NCI-H1092 (cell line): ENCODE data around the gene TRIO.

Experiments
- DNase-seq: peaks from one replicate; lab custom pipeline; 2025; lab: John Stamatoyannopoulos, UW

Gene TRIO

DNA sequence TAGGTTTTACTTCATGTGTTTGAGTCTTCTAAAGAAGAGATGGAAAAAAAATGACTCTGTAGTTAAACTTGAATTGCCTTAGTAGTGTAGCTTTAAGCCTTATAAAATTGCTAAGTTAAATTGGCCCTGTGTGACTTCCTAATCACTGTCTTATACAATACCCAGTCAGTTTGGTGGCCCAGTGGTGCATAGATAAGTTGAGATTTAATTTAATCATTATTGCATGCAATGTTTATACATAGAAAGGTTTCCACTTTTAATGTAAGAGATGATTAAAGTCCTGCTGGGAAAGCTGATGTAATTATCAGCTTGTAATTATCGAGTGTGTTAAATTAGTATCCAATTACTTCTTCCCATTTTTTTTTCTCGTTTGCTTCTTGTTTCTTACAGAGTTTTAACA lies 187.1 kb downstream of the TRIO start:
- DNase-seq: no peak

DNA sequence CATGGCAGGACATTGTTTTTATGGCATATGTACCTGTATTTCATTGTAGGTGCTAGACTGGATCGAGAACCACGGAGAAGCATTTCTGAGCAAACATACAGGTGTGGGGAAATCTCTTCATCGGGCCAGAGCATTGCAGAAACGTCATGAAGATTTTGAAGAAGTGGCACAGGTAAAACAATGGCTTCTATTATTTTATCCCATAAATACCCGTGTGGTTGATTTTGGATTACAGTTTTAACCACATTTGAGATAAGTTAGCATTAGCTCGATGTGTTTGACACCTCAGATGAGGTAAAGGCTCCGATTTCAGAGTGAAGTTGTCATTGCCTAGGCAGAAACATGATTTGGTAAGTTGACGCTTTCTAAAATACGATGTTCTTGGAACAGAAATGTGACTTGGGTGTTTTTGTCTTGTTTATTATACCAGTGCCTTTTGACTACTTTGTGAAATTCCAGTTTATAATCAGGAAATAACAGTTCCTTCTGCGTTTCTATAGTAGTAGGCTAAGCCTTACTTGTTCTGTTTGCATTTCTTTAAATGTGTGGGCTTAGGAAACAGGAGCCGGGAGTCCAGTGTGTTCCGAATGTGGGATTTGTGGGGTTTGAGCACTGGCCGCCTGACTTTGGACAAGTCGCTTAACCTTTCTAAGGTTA lies 187.7 kb downstream of the TRIO start:
- no peak for DNase-seq

DNA sequence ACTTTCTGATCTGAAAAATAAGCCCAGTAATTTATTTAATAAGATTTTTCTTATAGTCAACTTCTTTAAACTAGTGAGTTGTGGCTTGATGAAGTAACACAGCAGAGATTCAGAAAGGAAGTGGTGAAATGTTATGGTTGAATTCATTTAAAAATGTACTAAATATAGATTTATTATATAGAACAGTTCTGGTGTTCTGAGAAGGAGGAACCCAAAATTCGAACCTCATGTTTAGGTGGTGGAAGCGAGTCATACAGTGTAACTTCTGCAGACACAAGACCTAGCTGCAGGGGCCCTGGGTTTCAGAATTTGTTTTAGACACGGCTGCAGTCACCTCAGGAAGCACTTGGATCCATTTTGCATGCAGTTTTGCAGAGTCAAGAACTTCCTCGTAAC lies 188.2 kb downstream of the TRIO start:
- DNase-seq: no peak

GRCh38 chr5:14332038-14332631 lies 189.0 kb downstream of the TRIO start:
- no peak for DNase-seq

DNA sequence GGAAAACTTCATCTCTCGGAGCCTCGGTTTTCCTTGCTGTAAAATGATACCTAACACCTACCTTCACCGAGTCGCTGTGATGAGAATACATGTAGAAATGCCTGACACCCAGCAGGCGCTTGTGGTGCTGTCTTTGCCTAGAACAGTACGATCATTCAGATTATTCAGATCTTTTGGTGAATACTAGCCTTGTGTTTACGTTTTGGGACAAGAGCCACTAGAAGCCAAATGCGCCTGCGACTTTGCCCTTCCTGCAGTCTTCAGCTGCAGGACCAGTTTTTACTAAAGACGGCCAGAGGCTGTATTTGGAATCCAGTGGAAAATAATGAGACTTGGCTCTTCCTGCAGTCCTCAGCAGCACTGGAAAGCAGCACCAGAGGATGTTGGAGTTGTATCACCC lies 189.6 kb downstream of the TRIO start:
- no peak for DNase-seq

DNA sequence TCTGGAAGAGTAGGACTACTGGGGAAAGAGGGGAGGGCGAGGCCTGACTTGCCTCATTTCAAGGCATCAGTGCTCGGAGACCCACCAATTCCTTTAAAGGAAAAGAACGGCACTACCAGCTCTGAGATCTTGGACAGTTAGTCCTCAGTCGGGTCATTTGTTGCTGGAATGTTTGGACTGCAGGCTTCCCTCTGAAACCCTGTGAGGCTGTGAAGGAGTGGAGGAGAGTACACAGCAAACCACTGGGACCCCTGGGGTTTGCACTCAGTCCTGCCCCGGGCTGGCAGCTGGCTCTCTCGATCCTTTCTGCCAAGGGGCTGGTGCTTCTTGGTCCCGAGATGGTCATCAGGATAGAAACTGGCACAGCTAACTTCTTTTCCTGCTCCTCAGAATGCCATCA lies 194.5 kb downstream of the TRIO start:
- no peak for DNase-seq

DNA sequence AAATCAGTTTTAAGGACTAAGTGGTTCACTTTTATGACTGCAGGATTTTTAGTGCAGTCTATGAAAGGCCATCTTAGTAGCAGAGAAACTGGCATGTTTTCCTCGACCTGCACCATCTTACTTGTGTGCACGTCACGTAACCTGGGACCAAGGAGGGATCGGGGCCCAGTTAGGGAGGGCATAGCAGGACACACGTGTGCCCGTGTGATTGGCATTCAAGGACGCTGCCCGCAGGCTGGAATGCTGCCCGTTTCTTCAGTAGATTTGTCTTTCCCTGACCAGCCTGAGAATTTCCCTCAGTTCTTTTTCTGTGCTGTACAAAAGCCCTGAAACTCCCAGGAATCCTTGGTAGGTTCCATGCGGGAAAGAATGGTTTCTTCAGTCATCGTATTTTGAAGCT lies 196.3 kb downstream of the TRIO start:
- DNase-seq: no peak

DNA sequence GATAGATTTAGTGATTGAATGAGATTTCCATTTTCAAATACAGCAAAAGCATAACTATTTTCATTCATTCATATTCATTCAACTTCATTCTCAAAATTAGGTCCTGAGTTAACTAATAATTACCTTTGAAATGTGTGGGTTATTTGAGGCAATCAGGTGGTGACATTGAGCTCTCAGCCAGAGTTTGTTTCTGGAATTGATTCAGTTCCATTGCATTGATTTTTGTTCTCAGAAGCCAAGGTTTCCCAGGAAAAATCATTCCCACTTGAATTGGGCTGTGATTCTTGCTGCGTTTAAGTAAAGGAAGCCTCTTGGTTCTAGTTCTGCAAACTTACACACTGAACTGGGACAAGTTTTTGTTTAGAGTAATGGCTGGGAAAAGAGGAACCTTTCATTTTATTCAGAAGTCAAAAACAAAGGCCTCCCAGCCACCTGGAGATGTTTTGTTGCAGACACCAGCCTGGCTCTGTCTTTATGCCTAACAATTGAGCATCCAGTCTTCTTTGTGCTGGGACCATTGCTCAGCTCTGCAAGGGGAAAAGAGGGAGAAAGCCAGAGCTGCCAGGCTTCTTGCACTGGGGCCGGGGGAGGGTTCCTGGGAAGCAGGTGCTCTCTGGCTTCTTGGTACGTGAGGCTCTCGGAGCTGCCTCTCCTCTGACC lies 198.6 kb downstream of the TRIO start:
- DNase-seq: no peak

DNA sequence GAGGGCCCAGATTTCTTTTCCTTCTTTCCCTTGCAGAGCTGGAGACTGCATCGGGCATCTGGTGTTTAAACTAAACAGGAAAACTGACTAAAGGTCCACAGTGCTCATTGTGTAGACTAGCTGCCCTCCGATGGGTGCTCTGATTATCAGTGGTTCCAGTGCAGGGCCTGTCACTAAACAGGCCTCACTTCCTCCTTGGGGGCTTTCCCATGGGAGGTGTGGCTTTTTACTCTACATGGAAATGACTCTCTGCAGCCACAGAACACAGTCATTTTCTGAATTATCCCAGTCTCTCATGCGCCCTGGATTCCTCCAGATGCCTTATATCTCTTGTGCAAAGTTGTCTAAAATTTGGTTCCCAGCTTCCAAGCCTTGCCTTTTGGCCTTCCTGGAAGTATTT lies 199.2 kb downstream of the TRIO start:
- no peak for DNase-seq

DNA sequence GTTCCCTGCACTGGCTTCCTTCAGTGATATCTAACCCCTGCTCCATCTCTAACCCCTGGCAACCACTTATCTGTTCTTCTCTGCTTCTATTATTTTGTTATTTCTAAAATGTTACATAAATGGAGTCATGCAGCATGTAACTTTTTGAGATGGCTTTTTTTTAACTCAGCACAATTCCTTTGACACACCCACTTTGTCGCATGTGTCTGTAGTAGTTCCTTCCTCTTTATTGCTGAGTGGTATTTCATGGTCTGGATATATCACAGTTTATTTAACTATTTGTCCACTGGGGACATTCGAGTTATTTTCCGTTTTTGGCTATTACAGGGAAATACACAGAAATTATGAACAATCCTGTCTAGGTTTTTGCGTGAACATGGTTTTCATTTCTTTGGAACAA lies 200.2 kb downstream of the TRIO start:
- DNase-seq: no peak

DNA sequence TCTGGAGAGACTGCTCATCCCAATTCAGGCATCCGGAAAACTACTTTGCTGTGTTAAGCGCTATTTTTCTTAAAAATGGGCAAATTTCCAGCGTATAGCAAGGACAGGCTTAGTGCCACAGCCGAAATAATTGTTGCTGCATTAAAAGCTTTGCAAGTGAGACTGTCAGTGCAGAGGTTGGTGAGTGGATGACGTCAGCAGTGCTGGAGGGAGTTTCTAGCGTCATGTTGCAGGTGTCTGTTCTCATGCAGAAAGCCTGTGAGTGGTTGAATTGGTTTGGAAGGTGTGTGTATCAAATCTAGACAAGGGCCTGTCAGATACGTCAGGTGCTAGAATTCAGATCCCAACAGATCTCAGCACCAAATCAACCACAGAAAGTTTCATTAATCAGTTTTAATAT lies 204.4 kb downstream of the TRIO start:
- no peak for DNase-seq

GRCh38 chr5:14348142-14348541 lies 205.0 kb downstream of the TRIO start:
- DNase-seq: no peak

DNA sequence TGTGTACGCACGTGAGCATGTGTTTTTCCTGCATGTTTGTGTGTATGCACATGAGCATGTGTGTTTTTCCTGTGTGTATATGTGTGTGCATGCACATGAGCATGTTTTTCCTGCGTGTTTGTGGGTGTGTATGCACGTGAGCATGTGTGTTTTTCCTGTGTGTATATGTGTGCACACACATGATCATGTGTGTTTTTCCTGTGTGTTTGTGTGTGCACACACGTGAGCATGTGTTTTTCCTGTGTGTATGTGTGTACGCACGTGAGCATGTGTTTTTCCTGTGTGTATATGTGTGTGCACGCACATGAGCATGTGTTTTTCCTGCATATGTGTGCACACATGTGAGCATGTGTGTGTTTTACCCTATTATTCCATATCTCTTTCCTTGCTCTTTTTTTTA lies 205.9 kb downstream of the TRIO start:
- no peak for DNase-seq

GRCh38 chr5:14351086-14351661 lies 208.0 kb downstream of the TRIO start:
- DNase-seq: no peak

DNA sequence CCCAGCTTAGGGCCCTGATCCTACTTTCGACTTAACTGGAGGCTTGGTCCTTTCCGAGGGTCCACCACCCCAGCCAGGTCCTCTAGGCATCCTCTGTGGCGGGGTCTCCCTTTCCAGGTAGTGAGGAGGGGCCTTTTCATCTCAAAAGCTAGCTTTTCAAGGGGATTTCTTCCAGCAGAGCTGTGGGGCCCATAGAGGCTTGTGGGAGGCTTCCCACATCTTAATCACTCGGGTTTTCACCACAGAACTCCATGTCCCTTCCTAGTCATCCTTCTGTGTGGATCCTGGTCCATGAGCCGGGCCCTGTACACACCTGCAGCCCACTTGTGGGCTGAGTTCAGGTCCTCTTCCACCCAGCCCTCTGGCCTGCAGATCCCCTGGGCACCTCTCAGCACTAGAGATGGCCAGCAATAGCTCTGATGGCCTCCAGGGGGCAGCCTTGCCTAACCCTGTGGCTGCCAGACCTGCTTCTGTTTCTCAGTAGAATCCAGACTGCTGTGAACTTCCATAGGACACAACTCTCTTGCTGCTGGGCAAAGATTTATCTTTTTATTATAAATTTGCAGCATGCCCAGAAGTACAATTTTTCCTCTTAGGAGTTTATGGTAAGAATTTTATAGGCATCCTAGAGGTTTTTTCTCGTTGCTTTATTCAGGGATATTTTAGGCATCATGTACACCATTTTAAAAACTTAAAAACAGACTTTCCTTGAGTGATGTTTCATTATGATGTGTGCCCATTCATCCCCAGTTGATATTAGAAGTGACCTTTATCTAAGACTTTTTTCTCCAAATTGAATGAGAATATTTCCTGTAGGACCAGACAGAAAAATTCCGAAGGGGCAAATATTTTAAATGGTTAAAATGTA lies 208.9 kb downstream of the TRIO start:
- DNase-seq: peak; percentile 34

- DNase-seq: no peak
Measured at GRCh38 chr5:14353726-14354474, 210.8 kb downstream of the TRIO start.

DNA sequence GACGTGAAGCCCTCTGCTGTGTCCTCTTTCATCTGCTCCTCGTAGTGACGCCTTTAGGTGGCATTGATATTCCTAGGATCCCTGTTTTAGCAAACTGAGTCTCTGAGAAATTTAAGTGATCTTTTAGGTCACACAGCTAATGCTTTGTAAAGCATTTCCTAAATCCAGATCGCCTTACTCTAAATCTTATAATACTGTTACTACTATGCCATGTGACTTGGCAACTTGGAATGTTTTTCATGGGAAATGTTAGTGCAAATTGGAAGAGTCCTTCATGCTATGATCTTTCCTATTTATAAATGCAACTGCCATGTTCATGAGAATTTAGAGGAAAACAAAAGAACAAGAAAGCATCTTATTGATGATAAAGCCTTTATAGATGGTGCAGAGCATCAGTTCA lies 212.2 kb downstream of the TRIO start:
- DNase-seq: no peak

- no peak for DNase-seq
Measured at GRCh38 chr5:14356305-14356704, 213.2 kb downstream of the TRIO start.

DNA sequence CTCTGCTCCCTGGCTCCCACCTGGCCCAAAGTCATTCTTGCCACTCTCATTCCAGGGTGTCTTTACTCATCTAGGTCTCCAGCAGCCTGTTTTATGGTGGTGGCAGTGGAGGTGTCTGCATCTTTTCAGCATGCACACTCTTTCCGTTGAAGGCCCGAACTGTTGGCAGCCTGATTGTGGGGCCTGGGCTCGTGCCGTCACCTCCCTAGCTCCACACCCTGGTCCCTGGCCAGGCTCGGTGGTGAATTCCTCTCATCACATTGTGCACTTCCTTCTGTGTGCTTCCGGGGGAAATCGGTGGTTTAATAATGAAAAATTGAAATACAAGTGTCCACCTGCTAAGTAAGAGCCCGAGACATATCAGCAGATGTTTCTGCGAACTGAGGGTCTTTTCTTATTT lies 214.3 kb downstream of the TRIO start:
- DNase-seq: no peak

DNA sequence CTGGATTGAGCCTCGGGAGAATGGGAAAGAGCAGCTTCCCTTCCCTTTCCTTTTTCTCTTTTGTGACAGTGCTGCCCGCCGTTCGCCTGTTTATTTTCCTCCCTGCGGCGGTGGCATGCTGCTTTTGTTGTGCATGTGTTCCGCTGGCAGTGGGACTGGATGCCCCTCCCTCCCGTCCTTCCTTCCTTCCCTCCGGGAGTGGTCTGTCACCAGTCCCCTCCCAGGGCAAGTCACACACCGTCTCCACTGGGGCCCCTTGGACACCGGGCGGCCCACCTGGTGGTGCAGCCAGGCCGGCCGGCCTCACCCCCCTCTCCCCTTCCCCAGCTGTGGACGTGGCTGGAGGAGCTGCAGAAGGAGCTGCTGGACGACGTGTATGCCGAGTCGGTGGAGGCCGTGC lies 214.7 kb downstream of the TRIO start:
- DNase-seq: no peak

- no peak for DNase-seq
Measured at GRCh38 chr5:14358536-14358935, 215.4 kb downstream of the TRIO start.
